Activated T-helper 17 cell treated with anti-CD3 and anti-CD28 coated beads, Interleukin-2, amount 50 U/mL, for 72 hours (primary cell): ENCODE data around the gene TAS1R3. TPM values are rescaled to one million over a fixed set of nuclear protein-coding genes. Genes with fewer than 3 reads are reported as not detected.

Experiments
- ATAC-seq: fragments of 150-1000 bp; cut with Tn5 transposase; replicated peaks from 2 replicates; pipeline ENCODE4 v1.10.0; 2021; ENCODE audit warnings: mild to moderate bottlenecking, moderate library complexity
- H3K27ac Mint-ChIP-seq: one replicate; pipeline ENCODE4 v1.8.0; 2022; ENCODE audit warnings: mixed read lengths
- H3K27me3 Mint-ChIP-seq: one replicate; pipeline ENCODE4 v1.8.0; 2022; ENCODE audit warnings: mixed read lengths
- H3K36me3 Mint-ChIP-seq: one replicate; pipeline ENCODE4 v1.8.0; 2022; ENCODE audit warnings: low read depth, mild to moderate bottlenecking, mixed read lengths
- H3K4me1 Mint-ChIP-seq: one replicate; pipeline ENCODE4 v1.8.0; 2022; ENCODE audit warnings: mixed read lengths
- H3K4me3 Mint-ChIP-seq: one replicate; pipeline ENCODE4 v1.8.0; 2022; ENCODE audit warnings: mild to moderate bottlenecking, mixed read lengths
- H3K9me3 Mint-ChIP-seq: one replicate; pipeline ENCODE4 v1.8.0; 2022; ENCODE audit warnings: mixed read lengths
- total RNA-seq, 2 donors: library from RNA; stranded (reverse); gene quantifications; one replicate each; pipeline ENCODE4 v1.2.3, GENCODE V29; 2022

Gene TAS1R3
- total RNA-seq, 2 donors from 2014 or later: 0.71 to 1.1 TPM

- peak overlapping the region; percentile 36 for H3K27ac Mint-ChIP-seq
- H3K9me3 Mint-ChIP-seq: no peaks in the 10 kb centered on the region
- H3K27me3 Mint-ChIP-seq: no peaks in the 10 kb centered on the region
- H3K36me3 Mint-ChIP-seq: peaks cover 26% of the 10 kb centered on the region
- peak overlapping the region; percentile 92 for H3K4me3 Mint-ChIP-seq
- no peaks in the 10 kb centered on the region for H3K4me1 Mint-ChIP-seq
- ATAC-seq: no peak
Measured at GRCh38 chr1:1376551-1377226, 45.6 kb downstream of the TAS1R3 start.

DNA sequence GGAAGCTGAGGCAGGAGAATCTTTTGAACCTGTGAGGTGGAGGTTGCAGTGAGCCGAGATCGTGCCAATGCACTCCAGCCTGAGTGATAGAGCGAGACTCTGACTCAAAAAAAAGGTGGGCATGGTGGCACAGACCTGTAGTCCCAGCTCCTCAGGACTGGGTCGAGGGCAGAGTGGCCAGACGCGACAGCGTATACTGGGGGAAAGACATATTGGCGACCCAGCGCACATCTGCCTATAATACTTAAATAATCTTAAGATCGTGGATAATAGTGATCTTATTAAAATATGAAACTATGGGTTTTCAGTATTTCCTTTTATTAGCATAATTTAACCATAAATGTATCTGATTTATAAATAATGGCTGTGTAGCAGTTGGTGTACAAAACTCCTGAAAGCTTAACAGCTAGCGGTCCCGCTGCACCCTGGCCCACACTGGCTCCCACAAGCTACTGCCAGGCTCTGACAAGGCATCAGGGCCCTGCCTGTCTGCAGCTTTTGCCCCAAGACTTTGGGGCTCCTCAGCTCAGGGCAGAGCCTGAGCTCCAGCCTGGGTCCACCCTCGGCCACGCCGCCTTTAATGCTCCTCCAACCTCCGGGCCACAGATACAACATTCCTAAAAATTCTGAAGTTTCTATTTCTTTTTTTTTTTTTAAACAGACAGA is 46.6 kb downstream of the TAS1R3 start:
- Mint-ChIP-seq H3K9me3 (no peaks in the 10 kb centered on the region), H3K36me3 (peaks cover 25% of the 10 kb centered on the region)

GRCh38 chr1:1380860-1381259 is 49.8 kb downstream of the TAS1R3 start:
- Mint-ChIP-seq H3K4me1 (no peaks in the 10 kb centered on the region), H3K4me3 (no peak overlapping the region), H3K27me3 (no peaks in the 10 kb centered on the region), H3K27ac (no peak overlapping the region), H3K36me3 (peaks cover 6% of the 10 kb centered on the region), H3K9me3 (no peaks in the 10 kb centered on the region)
- no peak for ATAC-seq

More for the DNA sequence above, 46.6 kb downstream of the TAS1R3 start:
- no peak for ATAC-seq
- Mint-ChIP-seq H3K27me3 (no peaks in the 10 kb centered on the region), H3K4me3 (no peak overlapping the region), H3K4me1 (no peaks in the 10 kb centered on the region), H3K27ac (no peak overlapping the region)

DNA sequence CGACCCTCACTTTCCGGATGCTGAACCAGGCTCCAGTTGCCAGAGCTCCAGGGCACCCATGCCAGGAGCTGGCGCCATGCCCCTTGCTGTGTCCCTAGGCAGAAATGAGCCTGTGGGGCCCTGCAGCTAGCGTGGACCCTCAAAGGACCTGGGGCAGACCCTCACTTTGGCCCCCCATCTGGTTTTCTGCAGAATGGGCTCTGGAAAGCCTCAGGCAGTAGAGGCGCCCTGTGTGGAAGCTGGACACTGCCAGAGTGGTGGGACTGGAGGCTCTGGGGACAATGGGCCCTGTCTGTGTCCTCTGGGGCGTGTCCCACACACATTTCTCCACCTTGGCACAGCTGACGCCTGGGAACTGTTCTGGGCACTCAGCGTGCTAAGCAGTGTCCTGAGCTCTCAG is 50.2 kb downstream of the TAS1R3 start:
- Mint-ChIP-seq H3K36me3 (peaks cover 10% of the 10 kb centered on the region), H3K27me3 (no peaks in the 10 kb centered on the region), H3K27ac (no peak overlapping the region), H3K4me3 (no peak overlapping the region), H3K9me3 (no peaks in the 10 kb centered on the region), H3K4me1 (no peaks in the 10 kb centered on the region)
- ATAC-seq: no peak

Other genes starting within 250 kb of the TAS1R3 start
- gene C1orf159, start 215.2 kb upstream of the TAS1R3 start, total RNA-seq: 10 to 100 TPM; 15.7 to 18.8 TPM
- under 1 TPM in 1 of 2 donors, not detected in 1; 0.11 TPM for gene TTLL10, start 157.4 kb upstream of the TAS1R3 start, total RNA-seq
- gene TNFRSF18, start 124.7 kb upstream of the TAS1R3 start, total RNA-seq: 100 to 1,000 TPM; 105 to 796 TPM
- gene TNFRSF4, start 117.1 kb upstream of the TAS1R3 start, total RNA-seq: 1,000 to 10,000 TPM in 1 of 2 donors, 100 to 1,000 TPM in 1; 384 to 1,007 TPM
- 100 to 1,000 TPM; 169 to 773 TPM for gene SDF4, start 99.3 kb upstream of the TAS1R3 start, total RNA-seq
- 10 to 100 TPM; 10.9 to 16.7 TPM for gene B3GALT6, start 99.0 kb upstream of the TAS1R3 start, total RNA-seq
- 1 to 10 TPM; 1.8 to 7.5 TPM for gene C1QTNF12, start 84.6 kb upstream of the TAS1R3 start, total RNA-seq
- gene UBE2J2, start 57.4 kb upstream of the TAS1R3 start, total RNA-seq: 10 to 100 TPM; 68.7 to 78.0 TPM
- gene SCNN1D, start 50.8 kb upstream of the TAS1R3 start, total RNA-seq: 1 to 10 TPM; 4.7 to 9.8 TPM
- gene ACAP3, start 23.4 kb upstream of the TAS1R3 start, total RNA-seq: 10 to 100 TPM; 41.4 to 43.3 TPM
- 10 to 100 TPM; 15.9 to 24.0 TPM for gene PUSL1, start 22.7 kb upstream of the TAS1R3 start, total RNA-seq
- 100 to 1,000 TPM; 122 to 125 TPM for gene INTS11, start 6.6 kb upstream of the TAS1R3 start, total RNA-seq
- 10 to 100 TPM; 16.8 to 22.3 TPM for gene CPTP, start 6.5 kb upstream of the TAS1R3 start, total RNA-seq
- 10 to 100 TPM; 46.2 to 48.0 TPM for gene DVL1, start 18.1 kb downstream of the TAS1R3 start, total RNA-seq
- under 1 TPM in 1 of 2 donors, not detected in 1; 0.56 TPM for gene MXRA8, start 27.3 kb downstream of the TAS1R3 start, total RNA-seq
- 100 to 1,000 TPM in 1 of 2 donors, 10 to 100 TPM in 1; 93.3 to 163 TPM for gene AURKAIP1, start 43.9 kb downstream of the TAS1R3 start, total RNA-seq
- 100 to 1,000 TPM; 103 to 107 TPM for gene CCNL2, start 68.1 kb downstream of the TAS1R3 start, total RNA-seq
- 100 to 1,000 TPM in 1 of 2 donors, 10 to 100 TPM in 1; 57.7 to 147 TPM for gene MRPL20, start 76.0 kb downstream of the TAS1R3 start, total RNA-seq
- gene ANKRD65, start 90.0 kb downstream of the TAS1R3 start, total RNA-seq: not detected
- 1 to 10 TPM in 1 of 2 donors, under 1 TPM in 1; 0.84 to 6.2 TPM for gene VWA1, start 104.4 kb downstream of the TAS1R3 start, total RNA-seq
- gene ATAD3C, start 118.4 kb downstream of the TAS1R3 start, total RNA-seq: 1 to 10 TPM; 1.4 to 2.1 TPM
- gene ATAD3B, start 140.5 kb downstream of the TAS1R3 start, total RNA-seq: 10 to 100 TPM; 24.6 to 55.5 TPM
- gene ATAD3A, start 180.9 kb downstream of the TAS1R3 start, total RNA-seq: 10 to 100 TPM; 24.2 to 56.8 TPM
- gene TMEM240, start 209.3 kb downstream of the TAS1R3 start, total RNA-seq: 1 to 10 TPM; 2.1 to 2.3 TPM
- gene SSU72, start 243.6 kb downstream of the TAS1R3 start, total RNA-seq: 100 to 1,000 TPM in 1 of 2 donors, 10 to 100 TPM in 1; 75.6 to 133 TPM